SK-N-SH (cell line): Measurements from ENCODE around the gene CAPN3. TPM values are rescaled to one million over a fixed set of nuclear protein-coding genes. Genes with fewer than 3 reads are reported as not detected.

Source experiments
- CTCF ChIA-PET: fragments of 300-600, 350-600 bp; formaldehyde crosslinking; extraction: SDS; loops from one replicate; lab custom pipeline; 2021; lab: Yijun Ruan, JAX
- POLR2A ChIA-PET: fragments of 350-600 bp; sonication (Branson Sonifier 250); formaldehyde crosslinking; extraction: SDS; loops from one replicate; lab custom pipeline; 2020; ENCODE audit warnings: antibody characterized with exemption, inconsistent platforms; lab: Yijun Ruan, JAX
- DNase-seq: peaks from one replicate; pipeline ENCODE4 v3.0.0; 2012
- H2AFZ ChIP-seq: fragments of 200-600 bp; sonication (generic); 2 replicates; pipeline ENCODE4 v1.8.1; 2016; ENCODE audit warnings: antibody characterized with exemption, mild to moderate bottlenecking, low read depth
- H3F3A ChIP-seq: fragments of 200-600 bp; sonication (generic); replicated peaks from 2 replicates; pipeline ENCODE3; 2016; ENCODE audit warnings: antibody characterized with exemption, mild to moderate bottlenecking; ENCODE audit not compliant: insufficient read depth
- H3K27ac ChIP-seq, 2 experiments: fragments of 200-500 bp in 1 of 2; fragments of 200-600 bp in 1 of 2; sonication (Bioruptor generic) in 1 of 2; sonication (generic), shearing (Covaris generic) in 1 of 2; 2 replicates each; pipeline versions ENCODE4 v1.5.1 to v1.6.1; 2014 to 2016; ENCODE audit warnings: low read depth in 2 of 2, inconsistent platforms in 1 of 2, low read length in 1 of 2, mild to moderate bottlenecking in 1 of 2, mixed read lengths in 1 of 2
- H3K27me3 ChIP-seq: fragments of 200-600 bp; sonication (generic), shearing (Covaris generic); 2 replicates; pipeline ENCODE4 v1.6.1; 2016; ENCODE audit warnings: mixed run types; ENCODE audit not compliant: insufficient read depth
- H3K36me3 ChIP-seq, 2 experiments: fragments of 200-500 bp in 1 of 2; fragments of 200-600 bp in 1 of 2; sonication (Bioruptor generic) in 1 of 2; sonication (generic) in 1 of 2; replicated peaks in 1 of 2; 2 replicates each; pipeline versions ENCODE3 to v1.5.1; 2014 to 2016; ENCODE audit warnings: low read length in 1 of 2, mild to moderate bottlenecking in 1 of 2; ENCODE audit not compliant: insufficient read depth in 2 of 2, control insufficient read depth in 1 of 2
- H3K4me1 ChIP-seq, 2 experiments: fragments of 200-500 bp in 1 of 2; fragments of 200-600 bp in 1 of 2; sonication (Bioruptor generic) in 1 of 2; sonication (generic), shearing (Covaris generic) in 1 of 2; 2 replicates each; pipeline versions ENCODE4 v1.5.1 to v1.6.1; 2014 to 2016; ENCODE audit warnings: low read depth in 1 of 2, low read length in 1 of 2, mixed run types in 1 of 2; ENCODE audit not compliant: insufficient read depth in 2 of 2, control insufficient read depth in 1 of 2
- H3K4me2 ChIP-seq: fragments of 200-600 bp; sonication (generic), shearing (Covaris generic); 2 replicates; pipeline ENCODE4 v1.6.1; 2017; ENCODE audit warnings: mixed run types
- H3K4me3 ChIP-seq, 2 experiments: fragments of 200-500 bp in 1 of 2; fragments of 200-600 bp in 1 of 2; sonication (Bioruptor generic) in 1 of 2; sonication (generic), shearing (Covaris generic) in 1 of 2; 2 replicates each; pipeline versions ENCODE4 v1.5.1 to v1.8.1; 2014 to 2016; ENCODE audit warnings: low read depth in 2 of 2, inconsistent platforms in 1 of 2, low read length in 1 of 2, mild to moderate bottlenecking in 1 of 2, mixed read lengths in 1 of 2, moderate library complexity in 1 of 2
- H3K79me2 ChIP-seq: fragments of 200-600 bp; sonication (generic); 2 replicates; pipeline ENCODE4 v1.8.1; 2017; ENCODE audit warnings: mild to moderate bottlenecking; ENCODE audit not compliant: insufficient read depth
- H3K9ac ChIP-seq: fragments of 200-600 bp; sonication (generic); 2 replicates; pipeline ENCODE4 v1.6.1; 2017; ENCODE audit warnings: mixed run types
- H3K9me2 ChIP-seq: fragments of 200-600 bp; sonication (generic); 2 replicates; pipeline ENCODE4 v1.6.1; 2017; ENCODE audit warnings: mixed run types
- H3K9me3 ChIP-seq: fragments of 200-600 bp; sonication (generic); 2 replicates; pipeline ENCODE4 v1.6.1; 2017; ENCODE audit warnings: mixed run types, mild to moderate bottlenecking, moderate library complexity
- H4K20me1 ChIP-seq: fragments of 200-600 bp; sonication (generic); 2 replicates; pipeline ENCODE4 v1.6.1; 2017; ENCODE audit warnings: mild to moderate bottlenecking, mixed run types; ENCODE audit not compliant: insufficient read depth
- CHD2 ChIP-seq: fragments of 150-350 bp; IDR thresholded peaks from 2 replicates; pipeline ENCODE4 v1.6.1; 2018; ENCODE audit warnings: low read length; ENCODE audit not compliant: partially characterized antibody
- ELF1 ChIP-seq: IDR thresholded peaks from 2 replicates; pipeline ENCODE4 v1.4.0; 2012
- EP300 ChIP-seq, 2 experiments: IDR thresholded peaks; 2 replicates each; pipeline versions ENCODE4 v1.4.0 to v1.6.1; 2012; ENCODE audit warnings: borderline replicate concordance in 1 of 2, low read depth in 1 of 2, low read length in 1 of 2
- GABPA ChIP-seq: IDR thresholded peaks from 2 replicates; pipeline ENCODE4 v1.4.0; 2012; ENCODE audit warnings: low read depth, mild to moderate bottlenecking
- GATA2 ChIP-seq: sonication (generic); formaldehyde crosslinking; IDR thresholded peaks from 2 replicates; pipeline ENCODE4 v1.5.0; 2020; ENCODE audit warnings: mild to moderate bottlenecking, missing genetic modification reagents
- MAX ChIP-seq: IDR thresholded peaks from 2 replicates; pipeline ENCODE4 v1.4.0; 2012; ENCODE audit warnings: low read depth
- MXI1 ChIP-seq: IDR thresholded peaks from 2 replicates; pipeline ENCODE4 v1.6.1; 2012; ENCODE audit warnings: mild to moderate bottlenecking, low read depth, low read length, improper control_type of control experiment
- NFIC ChIP-seq: IDR thresholded peaks from 2 replicates; pipeline ENCODE4 v1.4.0; 2012; ENCODE audit warnings: borderline replicate concordance
- POLR2AphosphoS5 ChIP-seq: IDR thresholded peaks from 2 replicates; pipeline ENCODE4 v1.6.1; 2012; ENCODE audit warnings: low read depth, low read length
- RCOR1 ChIP-seq: fragments of 150-350 bp; IDR thresholded peaks from 2 replicates; pipeline ENCODE4 v1.6.1; 2017; ENCODE audit warnings: antibody characterized with exemption, low read length
- REST ChIP-seq: IDR thresholded peaks from 2 replicates; pipeline ENCODE4 v1.6.1; 2012; ENCODE audit warnings: mild to moderate bottlenecking, low read depth, low read length, moderate library complexity
- RFX5 ChIP-seq: IDR thresholded peaks from 2 replicates; pipeline ENCODE4 v1.6.1; 2012; ENCODE audit warnings: mild to moderate bottlenecking, improper control_type of control experiment, low read length
- RXRA ChIP-seq: IDR thresholded peaks from 2 replicates; pipeline ENCODE4 v1.4.0; 2012; ENCODE audit warnings: low read depth, mild to moderate bottlenecking, borderline replicate concordance
- SIN3A ChIP-seq: IDR thresholded peaks from 2 replicates; pipeline ENCODE4 v1.6.1; 2012; ENCODE audit warnings: low read depth, mild to moderate bottlenecking, low read length, moderate library complexity, borderline replicate concordance
- SMC3 ChIP-seq: IDR thresholded peaks from 2 replicates; pipeline ENCODE4 v1.6.1; 2012; ENCODE audit warnings: low read depth, low read length, improper control_type of control experiment
- TAF1 ChIP-seq: IDR thresholded peaks from 2 replicates; pipeline ENCODE4 v1.6.1; 2012; ENCODE audit warnings: low read depth, mild to moderate bottlenecking, low read length, moderate library complexity, borderline replicate concordance
- TCF12 ChIP-seq: IDR thresholded peaks from 2 replicates; pipeline ENCODE4 v1.4.0; 2012
- TEAD4 ChIP-seq: IDR thresholded peaks from 2 replicates; pipeline ENCODE4 v1.4.0; 2012; ENCODE audit warnings: mild to moderate bottlenecking, borderline replicate concordance; ENCODE audit not compliant: insufficient read depth
- ZBTB33 ChIP-seq: IDR thresholded peaks from 2 replicates; pipeline ENCODE4 v1.4.0; 2012; ENCODE audit warnings: low read depth, borderline replicate concordance
- WGBS: methylation state at CpG from one replicate; pipeline ENCODE4 v1.1.6; 2017; ENCODE audit warnings: low lambda C conversion rate; 5-methylcytosine and 5-hydroxymethylcytosine counted together
- polyA plus RNA-seq, 3 experiments: library from polyadenylated mRNA; depleted of rRNA; stranded (reverse); fragments of >200 nt; gene quantifications; 2 replicates each; pipeline ENCODE4 v1.2.3, GENCODE V29; 2012

Gene CAPN3
- polyA plus RNA-seq, 1 of the 3 experiments (the other 2 are of a cell fraction), result 1.8 TPM

GRCh38 chr15:42373274-42373673, 14.0 kb downstream of the CAPN3 start:
- Histone ChIP-seq H3K9ac (no peak overlapping the region), H3K4me2 (no peak overlapping the region), H3K79me2 (no peaks in the 10 kb centered on the region), H3K9me2 (no peaks in the 10 kb centered on the region), H3K4me1 (no peaks in the 10 kb centered on the region), H3K9me3 (no peaks in the 10 kb centered on the region), H2AFZ (no peak overlapping the region), H3K4me3 (no peak overlapping the region), H3K27ac (no peak overlapping the region), H3K36me3 (no peaks in the 10 kb centered on the region), H4K20me1 (no peaks in the 10 kb centered on the region), H3K27me3 (no peaks in the 10 kb centered on the region), H3F3A (no peaks in the 10 kb centered on the region)
- no peak for DNase-seq
- no peak for TF ChIP-seq GABPA
- TF ChIP-seq RCOR1, result no peak
- TF ChIP-seq GATA2, result no peak
- no peak for TF ChIP-seq TAF1
- no peak for TF ChIP-seq RFX5
- TF ChIP-seq NFIC, result no peak
- TF ChIP-seq REST, result no peak
- no peak for TF ChIP-seq EP300 (IDR thresholded peaks at IDR 0.05; ENCODE audit: borderline replicate concordance in 1 of 2, low read depth in 1 of 2, low read length in 1 of 2)
- TF ChIP-seq TEAD4, result no peak
- TF ChIP-seq MAX, result no peak
- WGBS, result 100% methylated on average over 1 of the region's 1 CpG
- ChIA-PET CTCF (interaction anchor here (1.1 to 1.8 kb wide), 2 partner anchors 11 to 12 kb away, joined by 5 to 6 read pairs; no protein-coding TSS in a partner anchor), POLR2A (no interaction called here)

DNA sequence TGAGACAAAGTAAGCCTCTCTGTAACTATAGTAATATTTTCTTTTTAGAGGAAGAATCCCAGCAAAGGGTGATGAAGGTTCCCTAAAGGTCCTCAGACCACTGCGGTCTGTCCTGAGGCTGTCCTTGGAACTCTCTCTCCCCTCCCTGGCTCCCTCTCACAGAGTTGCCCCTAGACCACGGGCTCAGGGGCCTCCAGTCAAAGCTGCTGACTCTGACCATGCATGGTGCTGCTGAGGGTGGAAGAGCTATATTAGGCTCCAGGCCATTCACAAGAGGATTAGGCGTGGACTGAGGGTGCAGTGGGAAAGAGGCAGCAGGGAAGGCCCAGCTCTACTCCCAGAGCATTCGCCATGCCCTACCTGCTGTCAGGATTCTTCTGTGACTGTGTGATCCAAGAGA, 14.6 kb downstream of the CAPN3 start:
- Histone ChIP-seq H3K79me2 (no peaks in the 10 kb centered on the region), H3K9ac (no peak overlapping the region), H3K36me3 (no peaks in the 10 kb centered on the region), H3F3A (no peaks in the 10 kb centered on the region), H3K4me3 (no peak overlapping the region), H4K20me1 (no peaks in the 10 kb centered on the region), H3K4me2 (no peak overlapping the region), H3K9me2 (no peaks in the 10 kb centered on the region), H3K9me3 (no peaks in the 10 kb centered on the region), H2AFZ (no peak overlapping the region), H3K27me3 (no peaks in the 10 kb centered on the region), H3K27ac (no peak overlapping the region), H3K4me1 (no peaks in the 10 kb centered on the region)
- 82% methylated on average over 4 of the region's 4 CpGs for whole genome bisulfite sequencing
- DNase-seq, result no peak
- CTCF ChIA-PET, result interaction anchor here (1.8 kb wide), 1 partner anchor 11 kb away, joined by 5 read pairs; no protein-coding TSS in a partner anchor
- POLR2A ChIA-PET, result no interaction called here
- TF ChIP-seq REST (no peak), RCOR1 (no peak), MXI1 (no peak), SIN3A (no peak), POLR2AphosphoS5 (no peak), CHD2 (no peak), NFIC (no peak), SMC3 (no peak), ZBTB33 (no peak), RFX5 (no peak), RXRA (no peak), TCF12 (no peak), ELF1 (no peak), TEAD4 (no peak), GATA2 (no peak)
